Transverse colon (tissue), 4 donors: ENCODE data around the gene KIAA1755. TPM values are rescaled to one million over a fixed set of nuclear protein-coding genes. Genes with fewer than 3 reads are reported as not detected.

Experiments used
- DNase-seq: peaks from one replicate; pipeline ENCODE4 v3.0.0-alpha.2; 2019
- H3K27ac ChIP-seq, 4 donors: fragments of 200-600 bp; sonication (generic); 2 replicates each; pipeline ENCODE4 v1.5.1; 2016 to 2018; ENCODE audit warnings: inconsistent platforms in 4 of 4
- H3K27me3 ChIP-seq: fragments of 200-600 bp; sonication (generic); 2 replicates; pipeline ENCODE4 v1.5.1; 2017; ENCODE audit warnings: inconsistent platforms
- H3K36me3 ChIP-seq, 4 donors: fragments of 200-600 bp; sonication (generic); 2 replicates each; pipeline ENCODE4 v1.5.1; 2017 to 2019; ENCODE audit warnings: inconsistent platforms in 4 of 4
- H3K4me1 ChIP-seq, 4 donors: fragments of 200-600 bp; sonication (generic); 2 replicates each; pipeline ENCODE4 v1.5.1; 2017 to 2020; ENCODE audit warnings: inconsistent platforms in 4 of 4
- H3K4me3 ChIP-seq, 4 donors: fragments of 200-600 bp; sonication (generic); 1 replicate in 1 of 4; 2 replicates in 3 of 4; pipeline versions ENCODE4 v1.5.1 to v1.6.1; 2017 to 2019; ENCODE audit warnings: inconsistent platforms in 4 of 4
- H3K9me3 ChIP-seq, 2 donors: fragments of 200-600 bp; sonication (generic); 2 replicates each; pipeline ENCODE4 v1.5.1; 2017 to 2019; ENCODE audit warnings: inconsistent platforms in 2 of 2
- CTCF ChIP-seq, 5 experiments: fragments of 200-600 bp in 3 of 5; fragments of 450-650 bp in 2 of 5; sonication (generic) in 3 of 5; IDR thresholded peaks; 1 replicate in 2 of 5; 2 replicates in 3 of 5; pipeline ENCODE4 v1.5.1; 2016 to 2017; ENCODE audit warnings: antibody characterized with exemption in 5 of 5, inconsistent platforms in 3 of 5, mild to moderate bottlenecking in 2 of 5, moderate library complexity in 1 of 5
- EP300 ChIP-seq: sonication (generic); formaldehyde crosslinking; IDR thresholded peaks from one replicate; pipeline ENCODE4 v1.6.1; 2017; ENCODE audit warnings: antibody characterized with exemption, low read depth
- POLR2A ChIP-seq: fragments of 450-650 bp; IDR thresholded peaks from one replicate; pipeline ENCODE4 v1.6.1; 2016; ENCODE audit warnings: antibody characterized with exemption, mild to moderate bottlenecking, moderate library complexity
- POLR2AphosphoS5 ChIP-seq, 3 donors: sonication (generic); formaldehyde crosslinking; IDR thresholded peaks; one replicate each; pipeline ENCODE4 v1.6.1; 2016; ENCODE audit warnings: antibody characterized with exemption in 3 of 3
- WGBS, 2 donors: methylation state at CpG; one replicate each; pipeline ENCODE4 v1.1.5; 2018; ENCODE audit warnings: low coverage in 1 of 2; 5-methylcytosine and 5-hydroxymethylcytosine counted together
- in situ Hi-C, 4 donors: fragments of 200-750 bp; cut with MboI; loops; one replicate each; pipeline versions ENCODE4 v1.15.0 to v1.15.1; 2017; ENCODE audit warnings: low sequenced_read_pairs in 3 of 4, low pct_ligation_motif_present in 1 of 4, low pct_unique_long_range_greater_than_20kb in 1 of 4
- intact Hi-C: fragments of 100-400 bp; cut with DNase I; formaldehyde crosslinking; loops from one replicate; pipeline ENCODE4 v1.15.1; 2023; ENCODE audit warnings: low total_unique reads
- total RNA-seq, 4 donors: library from RNA; depleted of rRNA; stranded (reverse); fragments of >200 nt; gene quantifications; one replicate each; pipeline ENCODE4 v1.1.0, GENCODE V29; 2016

Gene KIAA1755
- total RNA-seq, 4 donors from 2014 or later, result 1.6 to 20.2 (median 3.7) TPM

- intact Hi-C loops, result no loop called here
- no peaks in the 10 kb centered on the region for H3K36me3 ChIP-seq
- no peak overlapping the region for H3K4me3 ChIP-seq
- H3K27ac ChIP-seq, result no peak overlapping the region
- no peaks in the 10 kb centered on the region for H3K4me1 ChIP-seq
- in situ Hi-C loops, result no loop called here
- peaks cover 7% of the 10 kb centered on the region for H3K27me3 ChIP-seq
- TF ChIP-seq EP300 (no peak), POLR2A (no peak), POLR2AphosphoS5 (IDR thresholded peaks at IDR 0.05) (no peak), CTCF (IDR thresholded peaks at IDR 0.05) (no peak)
- H3K9me3 ChIP-seq, result no peaks in the 10 kb centered on the region
- 73% methylated on average over 2 of the region's 2 CpGs for WGBS, 2 donors
- DNase-seq, result no peak
Measured at GRCh38 chr20:38207621-38208020, 52.9 kb downstream of the KIAA1755 start.

GRCh38 chr20:38205001-38205400 lies 55.5 kb downstream of the KIAA1755 start:
- Histone ChIP-seq H3K27ac (no peak overlapping the region), H3K36me3 (no peaks in the 10 kb centered on the region), H3K27me3 (peaks cover 7% of the 10 kb centered on the region), H3K9me3 (no peaks in the 10 kb centered on the region), H3K4me1 (no peaks in the 10 kb centered on the region), H3K4me3 (no peak overlapping the region)
- no peak for DNase-seq
- 44 to 49% methylated on average over 3 of the region's 3 CpGs for WGBS, 2 donors
- TF ChIP-seq POLR2A (no peak), CTCF (IDR thresholded peaks at IDR 0.05) (no peak), EP300 (no peak), POLR2AphosphoS5 (IDR thresholded peaks at IDR 0.05) (no peak)
- in situ Hi-C loops, result no loop called here
- intact Hi-C loops, result no loop called here

- Histone ChIP-seq H3K36me3 (no peaks in the 10 kb centered on the region), H3K4me1 (no peaks in the 10 kb centered on the region), H3K4me3 (no peak overlapping the region), H3K27me3 (peaks cover 7% of the 10 kb centered on the region), H3K27ac (no peak overlapping the region), H3K9me3 (no peaks in the 10 kb centered on the region)
- intact Hi-C loops (no loop called here), in situ Hi-C loops (no loop called here)
- 79 to 85% methylated on average over 2 of the region's 2 CpGs for WGBS, 2 donors
- TF ChIP-seq CTCF (IDR thresholded peaks at IDR 0.05) (no peak), POLR2AphosphoS5 (IDR thresholded peaks at IDR 0.05) (no peak), POLR2A (no peak), EP300 (no peak)
- DNase-seq, result no peak
Measured at GRCh38 chr20:38203981-38204357, 56.6 kb downstream of the KIAA1755 start.

GRCh38 chr20:38203337-38203980 lies 57.1 kb downstream of the KIAA1755 start:
- whole genome bisulfite sequencing, 2 donors, result 73 to 77% methylated on average over 3 to 6 of the region's 6 CpGs
- H3K27me3 ChIP-seq, result peaks cover 7% of the 10 kb centered on the region
- H3K36me3 ChIP-seq, result no peaks in the 10 kb centered on the region
- H3K9me3 ChIP-seq, result no peaks in the 10 kb centered on the region
- H3K4me3 ChIP-seq, result no peak overlapping the region
- in situ Hi-C loops, result no loop called here
- intact Hi-C loops, result no loop called here
- H3K4me1 ChIP-seq, result no peaks in the 10 kb centered on the region
- TF ChIP-seq CTCF (IDR thresholded peaks at IDR 0.05), result no peak
- TF ChIP-seq POLR2A, result no peak
- no peak for TF ChIP-seq EP300
- TF ChIP-seq POLR2AphosphoS5 (IDR thresholded peaks at IDR 0.05), result no peak
- DNase-seq, result no peak
- no peak overlapping the region for H3K27ac ChIP-seq
